SK-N-SH treated with all-trans-retinoic acid at 6 μM for 48 hours (cell line): ENCODE data around the gene DYNLT2.

Experiments
- ATAC-seq: fragments of 200-7000 bp; cut with Tn5 transposase; 3 replicates; pipeline ENCODE4 v1.9.1; 2020; ENCODE audit warnings: mild to moderate bottlenecking, moderate library complexity
- ARNTL ChIP-seq: fragments of 450-650 bp; formaldehyde crosslinking; IDR thresholded peaks from 2 replicates; pipeline ENCODE4 v1.5.0; 2020; ENCODE audit warnings: low read depth, mild to moderate bottlenecking, moderate library complexity, borderline replicate concordance
- BACH2 ChIP-seq: fragments of 250-450 bp; sonication (Bioruptor Pico); IDR thresholded peaks from 2 replicates; pipeline ENCODE4 v1.9.0; 2021; ENCODE audit warnings: mild to moderate bottlenecking, borderline replicate concordance
- CREB5 ChIP-seq: fragments of 250-450 bp; sonication (Bioruptor Pico); IDR thresholded peaks from 2 replicates; pipeline ENCODE4 v1.5.1; 2020; ENCODE audit warnings: low read depth, mild to moderate bottlenecking, moderate library complexity
- CSDC2 ChIP-seq: fragments of 250-450 bp; sonication (Bioruptor Pico); IDR thresholded peaks from 2 replicates; pipeline ENCODE4 v1.5.0; 2020; ENCODE audit warnings: mild to moderate bottlenecking, moderate library complexity
- ESRRG ChIP-seq: fragments of 250-450 bp; sonication (Bioruptor Pico); IDR thresholded peaks from 2 replicates; pipeline ENCODE4 v1.6.1; 2021; ENCODE audit warnings: mild to moderate bottlenecking
- ISL1 ChIP-seq: fragments of 250-450 bp; sonication (Bioruptor Pico); IDR thresholded peaks from 2 replicates; pipeline ENCODE4 v2.1.2; 2022; ENCODE audit warnings: mild to moderate bottlenecking, moderate library complexity
- OSR1 ChIP-seq: fragments of 250-450 bp; sonication (Bioruptor Pico); IDR thresholded peaks from 2 replicates; pipeline ENCODE4 v1.8.0; 2022; ENCODE audit warnings: moderate library complexity, mild to moderate bottlenecking, inconsistent platforms
- PPARA ChIP-seq: fragments of 250-450 bp; sonication (Bioruptor Pico); IDR thresholded peaks from 2 replicates; pipeline ENCODE4 v1.5.0; 2020; ENCODE audit warnings: mild to moderate bottlenecking, borderline replicate concordance
- RARB ChIP-seq: fragments of 250-450 bp; sonication (Bioruptor Pico); IDR thresholded peaks from 2 replicates; pipeline ENCODE4 v1.8.0; 2021; ENCODE audit warnings: mild to moderate bottlenecking, moderate library complexity
- SNAI2 ChIP-seq: fragments of 250-450 bp; sonication (Bioruptor Pico); IDR thresholded peaks from 2 replicates; pipeline ENCODE4 v1.5.0; 2020; ENCODE audit warnings: mild to moderate bottlenecking, moderate library complexity
- TCF4 ChIP-seq: fragments of 250-450 bp; sonication (Bioruptor Pico); IDR thresholded peaks from 2 replicates; pipeline ENCODE4 v1.8.0; 2021; ENCODE audit warnings: mild to moderate bottlenecking, moderate library complexity, borderline replicate concordance
- TOX ChIP-seq: fragments of 250-450 bp; sonication (Bioruptor Pico); IDR thresholded peaks from 2 replicates; pipeline ENCODE4 v1.8.0; 2021; ENCODE audit warnings: mild to moderate bottlenecking, moderate library complexity, borderline replicate concordance
- ZFP3 ChIP-seq: fragments of 250-450 bp; sonication (Bioruptor Pico); IDR thresholded peaks from 2 replicates; pipeline ENCODE4 v1.5.0; 2020; ENCODE audit warnings: mild to moderate bottlenecking, moderate library complexity
- ZFP30 ChIP-seq: fragments of 450-650 bp; formaldehyde crosslinking; IDR thresholded peaks from 2 replicates; pipeline ENCODE4 v1.5.0; 2022; ENCODE audit warnings: mild to moderate bottlenecking, moderate library complexity
- ZNF565 ChIP-seq: fragments of 450-650 bp; formaldehyde crosslinking; conservative IDR thresholded peaks from 2 replicates; pipeline ENCODE4 v1.5.0; 2020; ENCODE audit warnings: low read depth, mild to moderate bottlenecking, moderate library complexity
- ZNF70 ChIP-seq: fragments of 450-650 bp; formaldehyde crosslinking; IDR thresholded peaks from 2 replicates; pipeline ENCODE4 v1.5.0; 2020; ENCODE audit warnings: mild to moderate bottlenecking, moderate library complexity
- TF ChIP-seq, protein P1 (sequence below): fragments of 250-450 bp; sonication (Bioruptor Pico); IDR thresholded peaks from 2 replicates; pipeline ENCODE4 v1.5.0; 2020; ENCODE audit warnings: mild to moderate bottlenecking, moderate library complexity
- TF ChIP-seq, protein P2 (sequence below): fragments of 250-450 bp; sonication (Bioruptor Pico); IDR thresholded peaks from 2 replicates; pipeline ENCODE4 v1.5.1; 2021; ENCODE audit warnings: mild to moderate bottlenecking, moderate library complexity

The DYNLT2 gene, protein sequence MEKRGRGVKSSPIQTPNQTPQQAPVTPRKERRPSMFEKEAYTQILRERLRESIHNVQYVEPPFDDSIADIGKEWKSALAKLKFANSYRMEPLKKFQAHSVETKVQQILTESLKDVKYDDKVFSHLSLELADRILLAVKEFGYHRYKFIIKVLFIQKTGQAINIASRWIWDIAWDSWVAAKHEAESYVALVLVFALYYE

DNA sequence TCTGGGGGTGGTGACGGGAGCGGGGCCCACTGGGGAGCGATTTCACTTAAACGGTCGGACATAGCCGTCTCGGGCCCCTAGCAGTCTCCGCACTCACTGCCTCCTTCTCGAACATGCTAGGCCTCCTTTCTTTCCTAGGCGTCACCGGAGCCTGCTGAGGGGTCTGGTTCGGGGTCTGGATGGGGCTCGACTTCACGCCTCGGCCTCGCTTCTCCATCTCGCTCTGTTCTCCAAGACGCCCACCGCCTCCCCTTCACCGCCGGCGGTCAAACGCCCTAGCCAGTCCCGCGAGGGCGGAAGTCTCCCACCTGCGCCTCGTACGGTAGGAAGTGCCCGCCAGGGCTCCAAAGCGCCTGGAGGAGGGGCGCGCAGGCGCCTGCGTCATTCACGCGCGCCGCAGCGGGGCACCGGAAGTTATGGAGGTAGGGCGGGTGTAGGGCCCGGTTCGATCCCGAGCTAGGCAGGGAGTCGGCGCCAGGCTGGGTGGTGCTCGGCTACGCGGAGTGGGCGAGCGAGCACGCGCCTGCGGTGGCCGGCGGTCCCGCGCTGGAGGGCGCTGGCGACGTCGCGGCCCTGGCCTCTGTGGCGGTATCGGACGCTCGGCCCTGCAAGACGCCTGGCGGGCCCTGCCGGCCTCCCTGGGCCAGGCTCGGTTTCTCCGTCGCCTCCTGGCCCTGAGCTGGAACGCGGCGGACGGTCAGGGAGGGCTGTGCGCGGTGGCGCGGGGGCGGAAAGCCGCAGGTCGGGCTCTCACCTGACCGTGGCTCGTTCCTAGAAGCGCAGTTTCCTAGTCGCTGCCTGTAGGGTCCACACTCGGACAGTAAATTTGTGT is at the start of gene DYNLT2, which contains the start of gene ERMARD:
Gene DYNLT2, minus strand, starts transcription at position 331 of the 832 bp plus-strand sequence. Its CDS starts 114 bp downstream, at position 217.
Gene ERMARD, plus strand, starts transcription at position 381 of the 832 bp plus-strand sequence. Its CDS starts 36 bp downstream, at position 417.
- ATAC-seq: peak; percentile 96
- TF ChIP-seq CREB5: no peak
- TF ChIP-seq ZFP3 (CRISPR knock-in tag): 0 out of 2 replicates have a peak, but pooled peaks have one; percentile 30
- 0 out of 2 replicates have a peak, but pooled peaks have one; percentile 16 for TF ChIP-seq CSDC2 (CRISPR knock-in tag)
- no peak; the same call in 1 of the 2 replicates for TF ChIP-seq TCF4 (CRISPR knock-in tag)
- TF ChIP-seq, protein P1, sequence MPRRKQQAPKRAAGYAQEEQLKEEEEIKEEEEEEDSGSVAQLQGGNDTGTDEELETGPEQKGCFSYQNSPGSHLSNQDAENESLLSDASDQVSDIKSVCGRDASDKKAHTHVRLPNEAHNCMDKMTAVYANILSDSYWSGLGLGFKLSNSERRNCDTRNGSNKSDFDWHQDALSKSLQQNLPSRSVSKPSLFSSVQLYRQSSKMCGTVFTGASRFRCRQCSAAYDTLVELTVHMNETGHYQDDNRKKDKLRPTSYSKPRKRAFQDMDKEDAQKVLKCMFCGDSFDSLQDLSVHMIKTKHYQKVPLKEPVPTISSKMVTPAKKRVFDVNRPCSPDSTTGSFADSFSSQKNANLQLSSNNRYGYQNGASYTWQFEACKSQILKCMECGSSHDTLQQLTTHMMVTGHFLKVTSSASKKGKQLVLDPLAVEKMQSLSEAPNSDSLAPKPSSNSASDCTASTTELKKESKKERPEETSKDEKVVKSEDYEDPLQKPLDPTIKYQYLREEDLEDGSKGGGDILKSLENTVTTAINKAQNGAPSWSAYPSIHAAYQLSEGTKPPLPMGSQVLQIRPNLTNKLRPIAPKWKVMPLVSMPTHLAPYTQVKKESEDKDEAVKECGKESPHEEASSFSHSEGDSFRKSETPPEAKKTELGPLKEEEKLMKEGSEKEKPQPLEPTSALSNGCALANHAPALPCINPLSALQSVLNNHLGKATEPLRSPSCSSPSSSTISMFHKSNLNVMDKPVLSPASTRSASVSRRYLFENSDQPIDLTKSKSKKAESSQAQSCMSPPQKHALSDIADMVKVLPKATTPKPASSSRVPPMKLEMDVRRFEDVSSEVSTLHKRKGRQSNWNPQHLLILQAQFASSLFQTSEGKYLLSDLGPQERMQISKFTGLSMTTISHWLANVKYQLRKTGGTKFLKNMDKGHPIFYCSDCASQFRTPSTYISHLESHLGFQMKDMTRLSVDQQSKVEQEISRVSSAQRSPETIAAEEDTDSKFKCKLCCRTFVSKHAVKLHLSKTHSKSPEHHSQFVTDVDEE (CRISPR knock-in tag): peak; percentile 50; the same call in 1 of the 2 replicates
- TF ChIP-seq ZNF70 (CRISPR knock-in tag): no peak

- ATAC-seq: peak; percentile 80
- no peak for TF ChIP-seq OSR1 (CRISPR knock-in tag)
- no peak for TF ChIP-seq BACH2 (CRISPR knock-in tag)
- TF ChIP-seq, protein P1 (CRISPR knock-in tag): no peak
- TF ChIP-seq PPARA (CRISPR knock-in tag): no peak
- TF ChIP-seq SNAI2 (CRISPR knock-in tag): no peak
- TF ChIP-seq ZFP30 (CRISPR knock-in tag): no peak
- TF ChIP-seq ZNF565 (CRISPR knock-in tag): no peak
- TF ChIP-seq TOX (CRISPR knock-in tag): no peak
- TF ChIP-seq TCF4 (CRISPR knock-in tag): no peak
- no peak for TF ChIP-seq ARNTL (CRISPR knock-in tag)
- no peak for TF ChIP-seq ESRRG (CRISPR knock-in tag)
- no peak for TF ChIP-seq RARB (CRISPR knock-in tag)
- TF ChIP-seq, all 23 proteins: peak for 0
These were observed 49.5 kb upstream of the DYNLT2 start for GRCh38 chr6:169800668-169801395.

- ATAC-seq: no peak
- TF ChIP-seq, protein P2, sequence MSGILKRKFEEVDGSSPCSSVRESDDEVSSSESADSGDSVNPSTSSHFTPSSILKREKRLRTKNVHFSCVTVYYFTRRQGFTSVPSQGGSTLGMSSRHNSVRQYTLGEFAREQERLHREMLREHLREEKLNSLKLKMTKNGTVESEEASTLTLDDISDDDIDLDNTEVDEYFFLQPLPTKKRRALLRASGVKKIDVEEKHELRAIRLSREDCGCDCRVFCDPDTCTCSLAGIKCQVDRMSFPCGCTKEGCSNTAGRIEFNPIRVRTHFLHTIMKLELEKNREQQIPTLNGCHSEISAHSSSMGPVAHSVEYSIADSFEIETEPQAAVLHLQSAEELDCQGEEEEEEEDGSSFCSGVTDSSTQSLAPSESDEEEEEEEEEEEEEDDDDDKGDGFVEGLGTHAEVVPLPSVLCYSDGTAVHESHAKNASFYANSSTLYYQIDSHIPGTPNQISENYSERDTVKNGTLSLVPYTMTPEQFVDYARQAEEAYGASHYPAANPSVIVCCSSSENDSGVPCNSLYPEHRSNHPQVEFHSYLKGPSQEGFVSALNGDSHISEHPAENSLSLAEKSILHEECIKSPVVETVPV (CRISPR knock-in tag): no peak
- TF ChIP-seq ISL1: no peak
- TF ChIP-seq PPARA (CRISPR knock-in tag): no peak
- TF ChIP-seq BACH2 (CRISPR knock-in tag): no peak
- no peak for TF ChIP-seq ESRRG (CRISPR knock-in tag)
- no peak for TF ChIP-seq OSR1 (CRISPR knock-in tag)
- no peak for TF ChIP-seq ZFP30 (CRISPR knock-in tag)
- no peak for TF ChIP-seq RARB (CRISPR knock-in tag)
- no peak for TF ChIP-seq TCF4 (CRISPR knock-in tag)
- TF ChIP-seq, all 23 proteins: peak for 0
These were observed 48.8 kb upstream of the DYNLT2 start for GRCh38 chr6:169800116-169800667.
